ENCODE results near the gene CACNA1I.

CACNA1I gene

DNA sequence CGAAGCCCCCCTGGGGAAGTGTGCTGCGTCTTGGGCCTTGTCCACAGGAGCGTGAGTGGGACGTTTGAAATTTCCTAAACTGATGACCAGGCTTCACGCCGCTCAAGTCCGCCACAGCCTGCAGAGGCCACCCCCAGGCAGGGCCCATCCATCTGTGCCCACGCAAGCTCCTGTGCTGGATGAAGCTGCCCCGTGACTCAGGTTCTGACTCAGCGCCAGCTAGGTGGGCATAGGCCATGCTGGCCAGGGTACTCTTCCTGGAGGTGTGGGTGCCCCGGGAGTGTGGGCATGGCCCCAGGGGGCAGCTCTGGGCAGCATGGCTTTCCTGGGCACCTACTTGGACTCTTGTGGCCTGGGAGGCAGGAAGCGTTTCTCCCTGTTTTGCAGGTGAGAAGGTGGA is 134.8 kb downstream of the CACNA1I start:
- DNase-seq: no peak

GRCh38 chr22:39706376-39707140 is 136.0 kb downstream of the CACNA1I start:
- no peak for DNase-seq

GRCh38 chr22:39707351-39707750 is 136.8 kb downstream of the CACNA1I start:
- DNase-seq: no peak

GRCh38 chr22:39707816-39708215 is 137.3 kb downstream of the CACNA1I start:
- no peak for DNase-seq

GRCh38 chr22:39710380-39711150 is 140.0 kb downstream of the CACNA1I start:
- DNase-seq: no peak

DNA sequence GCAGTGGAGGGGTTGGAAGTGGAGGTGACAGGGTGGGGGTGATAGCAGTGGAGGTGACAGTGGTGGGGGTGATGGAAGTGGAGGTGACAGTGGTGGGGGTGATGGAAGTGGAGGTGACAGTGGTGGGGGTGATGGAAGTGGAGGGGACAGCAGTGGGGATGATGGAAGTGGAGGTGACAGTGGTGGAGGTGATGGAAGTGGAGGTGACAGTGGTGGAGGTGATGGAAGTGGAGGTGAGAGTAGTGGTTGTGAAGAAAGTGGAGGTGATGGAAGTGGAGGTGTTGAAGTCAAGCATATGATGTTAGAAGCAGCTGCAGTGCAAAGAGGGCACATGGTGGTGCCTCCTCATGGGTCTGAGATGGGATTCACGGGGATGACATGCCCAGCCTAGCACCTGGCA is 141.5 kb downstream of the CACNA1I start:
- no peak for DNase-seq

DNA sequence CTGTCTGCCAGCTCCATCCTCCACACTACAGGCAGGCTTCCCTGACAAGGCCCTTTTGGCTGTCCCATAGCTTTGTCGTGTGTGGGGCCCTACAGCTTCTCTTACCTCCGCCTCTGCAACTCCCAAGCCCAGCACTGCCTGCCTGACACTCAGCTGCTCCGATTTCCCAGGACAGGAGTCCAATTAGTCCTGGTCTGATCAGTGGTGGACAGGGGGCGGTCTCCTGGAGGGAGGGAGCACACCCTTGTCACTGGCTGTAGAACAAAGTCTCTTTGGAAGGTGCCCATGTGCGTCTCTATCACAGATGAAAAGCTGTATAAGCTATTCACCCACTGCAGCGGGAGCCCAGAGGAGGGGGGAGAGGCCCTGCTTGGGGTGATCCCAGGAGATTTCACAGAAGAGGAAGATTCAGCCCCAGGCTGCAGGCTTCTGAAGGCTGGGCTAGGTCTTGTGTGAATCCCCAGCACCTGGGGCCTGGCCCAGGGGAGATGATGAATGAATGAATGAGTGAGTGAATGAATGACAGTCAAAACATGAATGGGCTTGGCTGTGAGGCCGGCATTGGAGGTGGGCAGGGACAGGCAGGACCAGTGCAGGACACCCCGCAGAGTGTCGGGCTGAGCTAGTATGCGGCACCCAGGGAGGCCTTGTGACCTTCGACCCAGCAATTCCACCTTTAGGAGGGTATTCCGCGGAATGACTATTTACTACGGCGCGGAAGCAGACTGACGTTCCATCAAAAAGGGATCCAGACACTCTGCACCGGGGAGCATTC is 142.4 kb downstream of the CACNA1I start:
- DNase-seq: no peak

DNA sequence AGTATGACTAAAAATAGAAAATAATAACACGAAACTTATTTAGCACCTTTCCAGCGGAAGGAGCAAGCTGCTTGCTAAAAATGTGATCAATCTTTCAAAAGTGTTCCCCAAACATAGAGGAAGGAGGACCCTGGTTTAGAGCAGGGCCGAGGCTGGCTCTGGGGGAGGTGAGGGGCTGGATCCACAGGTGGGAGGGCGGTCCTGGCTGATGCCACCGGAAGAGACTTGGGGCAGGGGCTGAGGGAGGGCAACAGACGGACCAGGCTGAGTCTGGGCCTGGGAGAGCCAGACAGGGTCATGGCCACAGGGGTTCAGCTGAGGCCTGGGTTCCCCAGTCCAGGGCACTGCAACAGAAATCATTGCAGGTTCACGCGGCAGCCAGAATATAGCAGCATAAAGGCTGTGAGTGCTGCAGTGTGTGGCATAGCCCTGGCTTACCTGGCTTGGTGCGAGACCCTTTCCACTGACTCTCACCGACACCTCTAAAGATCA is 143.3 kb downstream of the CACNA1I start:
- DNase-seq: no peak

DNA sequence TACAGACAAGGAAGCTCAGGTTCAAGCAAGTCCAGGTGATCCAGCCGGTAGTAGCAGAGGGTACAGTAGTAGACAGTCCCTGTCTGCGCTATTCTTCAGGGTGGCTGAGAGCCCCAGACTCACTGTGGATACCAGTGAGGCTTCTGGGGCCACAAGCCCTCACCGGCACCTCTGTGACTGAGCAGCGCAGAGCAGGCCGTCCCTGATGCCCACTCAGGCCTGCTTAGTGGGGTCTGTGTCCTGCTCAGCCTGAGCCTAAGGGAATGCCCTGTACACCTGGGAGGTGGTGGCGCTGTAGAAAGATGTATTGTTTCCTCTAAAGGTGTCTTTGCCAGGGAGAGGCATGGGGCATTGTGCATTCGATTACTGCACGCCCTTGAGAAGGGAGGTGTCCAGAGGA is 143.8 kb downstream of the CACNA1I start:
- no peak for DNase-seq

DNA sequence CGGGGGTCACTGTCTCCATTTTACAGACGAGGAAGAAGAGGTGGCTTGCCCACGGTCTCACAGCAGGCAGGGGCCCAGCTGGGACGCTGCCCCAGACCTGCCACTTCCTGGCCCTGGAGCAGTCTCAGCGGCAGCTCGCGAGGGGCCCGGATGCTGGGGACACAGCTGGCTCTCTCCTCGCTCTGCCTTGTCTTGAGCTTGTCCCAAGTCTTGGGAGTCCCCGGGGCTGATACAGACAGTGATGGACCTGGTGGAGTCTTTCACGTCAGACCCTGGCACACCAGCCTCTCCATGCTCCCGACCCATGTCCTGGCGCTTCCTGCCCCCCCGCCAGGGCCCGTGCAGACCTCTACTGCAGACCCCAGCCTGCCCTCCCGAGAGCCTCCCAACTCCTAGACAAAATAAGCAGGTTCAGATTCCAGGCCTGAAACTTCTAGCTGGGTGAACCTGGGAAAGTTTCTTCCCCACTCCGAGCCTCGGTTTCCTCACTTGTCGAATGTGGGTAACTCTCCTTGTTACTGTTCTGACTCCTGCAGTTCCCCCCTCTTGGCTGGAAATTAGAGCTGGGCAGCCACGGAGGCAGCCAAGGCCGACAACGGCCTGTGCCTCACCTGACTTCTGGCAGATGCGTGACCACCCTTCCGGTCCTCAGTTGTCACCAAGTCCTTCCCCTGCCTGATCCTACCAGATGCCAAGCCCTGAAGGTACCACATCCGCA is 145.4 kb downstream of the CACNA1I start:
- no peak for DNase-seq

DNA sequence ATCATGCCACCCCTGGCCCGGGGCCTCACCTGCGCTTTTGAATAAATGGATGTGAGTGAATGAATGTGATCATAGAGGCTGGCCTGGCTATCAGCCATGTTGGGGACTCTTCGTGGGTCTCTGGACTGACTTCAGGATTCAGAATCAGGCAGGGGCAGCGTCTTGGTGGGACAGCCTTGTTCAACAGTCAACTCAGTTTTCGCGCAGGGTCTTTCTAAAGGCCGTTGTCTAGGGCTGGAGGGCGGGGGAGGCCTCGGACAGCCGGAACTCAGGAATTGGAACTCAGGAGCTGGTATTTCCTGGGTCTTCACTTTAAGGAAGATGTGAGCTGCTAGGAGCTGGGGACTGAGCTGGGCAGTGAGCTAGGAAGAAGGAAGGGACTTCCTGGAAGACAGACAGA is 146.0 kb downstream of the CACNA1I start:
- DNase-seq: no peak

DNA sequence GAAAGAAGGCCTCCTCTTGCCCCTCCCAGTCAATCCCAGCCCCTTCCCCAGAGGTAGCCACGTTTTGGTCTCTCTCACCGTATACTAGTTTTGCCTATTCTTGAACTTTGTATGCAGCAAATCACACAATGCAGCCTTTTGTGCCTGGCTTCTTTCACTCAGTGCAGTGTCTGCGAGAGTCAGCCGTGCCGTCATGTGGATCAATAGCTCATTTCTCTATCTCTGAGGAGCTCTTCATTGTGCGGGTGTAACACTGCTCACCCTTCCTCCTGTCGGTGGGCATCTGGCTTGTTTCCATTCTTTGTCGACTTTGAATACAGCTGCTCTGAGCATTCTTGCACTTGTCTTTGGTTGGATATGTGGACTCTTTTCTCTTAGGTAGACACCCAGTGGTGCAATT is 146.5 kb downstream of the CACNA1I start:
- no peak for DNase-seq

DNA sequence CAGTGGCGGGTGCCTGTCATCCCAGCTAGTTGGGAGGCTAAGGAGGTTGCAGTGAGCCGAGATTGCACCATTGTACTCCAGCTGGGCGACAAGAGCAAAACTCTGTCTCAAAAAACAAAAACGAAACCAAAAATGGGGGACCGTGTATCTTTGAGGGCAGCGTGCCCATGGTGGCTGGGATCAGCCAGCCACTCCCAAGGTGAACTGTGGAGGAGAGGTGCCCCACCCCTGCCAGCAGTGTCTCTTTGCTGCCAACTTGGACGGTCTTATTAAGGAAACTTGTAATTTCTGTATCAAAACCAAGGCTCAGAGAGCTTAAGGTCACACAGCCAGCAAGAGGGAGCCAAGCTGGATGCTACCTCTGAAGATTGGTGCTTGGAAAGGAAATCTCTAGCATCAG is 147.7 kb downstream of the CACNA1I start:
- DNase-seq: no peak

DNA sequence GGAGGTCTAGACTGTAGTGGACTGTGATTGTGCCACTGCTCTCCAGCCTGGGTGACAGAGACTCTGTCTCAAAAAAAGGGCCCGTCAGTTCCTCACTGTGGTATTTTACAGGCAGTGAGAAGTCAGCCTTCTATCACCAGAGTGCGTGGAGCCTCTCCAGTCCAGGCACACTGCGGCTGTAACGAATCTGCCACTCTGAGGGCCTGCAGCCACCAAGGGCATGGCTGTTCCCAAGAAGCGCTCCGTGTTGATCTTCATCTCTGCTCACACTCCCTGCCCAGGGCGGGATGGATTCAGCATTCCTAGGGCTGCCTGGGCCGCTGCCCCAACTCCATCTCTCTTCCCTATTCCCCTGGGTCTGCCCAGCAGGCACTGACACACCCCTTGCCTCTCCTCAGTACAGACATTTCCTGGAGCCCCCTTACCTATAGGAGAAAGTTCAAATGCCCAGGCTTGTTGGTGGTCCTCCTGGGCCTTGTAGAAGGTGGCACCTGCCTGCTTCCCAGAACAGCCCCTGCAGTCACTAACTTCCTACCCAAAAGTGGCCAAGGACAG is 148.4 kb downstream of the CACNA1I start:
- no peak for DNase-seq

DNA sequence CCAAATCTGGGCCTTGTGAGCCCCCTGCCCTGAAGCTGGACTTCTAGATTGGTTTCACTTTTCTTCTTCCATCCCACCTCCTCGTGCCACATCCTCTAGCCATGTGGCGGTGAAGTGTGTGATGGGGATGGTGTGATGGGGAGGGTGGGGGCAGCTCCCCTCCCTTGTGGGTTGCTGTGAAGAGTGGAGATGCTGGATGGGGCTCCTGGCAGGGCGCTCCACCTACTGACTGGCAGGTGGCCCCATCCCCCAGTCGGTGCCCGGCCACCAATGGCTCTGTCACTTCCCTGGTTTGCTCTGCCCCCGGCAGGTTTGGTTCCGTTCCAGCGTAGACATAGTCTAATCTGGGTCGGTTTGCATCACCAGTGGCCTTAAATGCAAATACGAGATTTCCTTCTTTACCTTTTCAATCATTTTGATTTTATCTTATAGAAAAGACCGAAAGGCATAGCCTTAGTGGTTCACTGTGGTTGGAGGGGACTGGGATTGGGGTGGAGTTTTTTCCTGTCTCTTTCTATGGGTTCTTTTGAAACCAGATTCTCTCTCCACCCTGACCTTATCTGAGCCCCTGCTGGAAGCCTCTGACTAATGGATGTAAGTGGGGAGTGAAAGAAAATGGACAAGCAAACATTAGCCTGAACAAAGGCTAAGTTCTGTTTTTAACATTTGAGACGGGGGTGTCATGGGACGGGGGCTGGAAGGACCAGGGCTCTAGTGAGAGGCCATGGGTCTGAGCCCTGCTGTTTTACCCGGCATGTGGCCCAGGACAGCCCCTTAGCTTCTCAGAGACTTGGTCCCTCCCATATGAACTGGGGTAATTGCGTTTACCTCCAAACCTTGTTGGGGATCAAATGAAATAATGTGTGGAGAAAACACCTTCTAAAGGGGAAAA is 149.3 kb downstream of the CACNA1I start:
- DNase-seq: no peak

DNA sequence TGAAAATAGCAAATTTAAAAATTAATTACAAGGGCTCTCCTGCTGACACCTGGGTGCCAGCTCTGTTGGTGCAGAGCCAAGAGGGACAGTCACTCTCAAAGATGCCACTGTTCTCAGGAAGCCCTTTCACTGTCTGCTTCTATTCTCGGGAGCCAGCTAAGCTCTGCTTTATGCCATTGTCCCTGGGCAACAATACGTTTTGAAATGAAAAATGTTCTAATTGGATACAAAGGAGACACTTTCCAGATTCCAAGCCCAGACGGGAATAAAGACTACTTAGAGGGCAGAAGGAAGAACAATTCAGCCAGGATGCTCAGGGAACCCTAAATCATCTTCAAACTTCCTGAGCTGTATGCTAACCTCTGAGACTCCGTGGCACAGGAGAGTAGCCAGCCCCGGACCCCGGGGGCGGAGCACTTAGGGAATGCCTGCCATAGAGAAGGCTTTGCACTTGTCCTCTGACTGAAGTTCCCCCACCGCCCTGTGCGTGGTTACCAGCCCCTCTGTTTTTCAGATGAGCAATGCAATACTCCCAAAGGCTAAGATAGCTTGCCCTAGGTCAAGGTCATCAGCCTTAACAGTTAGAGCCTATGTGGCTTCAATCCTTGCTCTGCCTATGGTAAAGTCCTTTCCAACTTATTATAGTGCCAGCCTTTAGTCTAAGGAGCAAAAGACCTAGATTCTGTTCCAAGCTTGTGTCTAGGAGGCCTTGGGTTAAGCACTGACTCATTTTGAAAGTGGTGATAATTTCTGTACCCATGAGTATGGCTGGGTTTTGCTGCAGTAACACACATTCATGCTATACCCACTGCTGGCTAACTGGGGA is 150.9 kb downstream of the CACNA1I start:
- no peak for DNase-seq

- no peak for DNase-seq
Measured at GRCh38 chr22:39722032-39722325, 151.4 kb downstream of the CACNA1I start.

DNA sequence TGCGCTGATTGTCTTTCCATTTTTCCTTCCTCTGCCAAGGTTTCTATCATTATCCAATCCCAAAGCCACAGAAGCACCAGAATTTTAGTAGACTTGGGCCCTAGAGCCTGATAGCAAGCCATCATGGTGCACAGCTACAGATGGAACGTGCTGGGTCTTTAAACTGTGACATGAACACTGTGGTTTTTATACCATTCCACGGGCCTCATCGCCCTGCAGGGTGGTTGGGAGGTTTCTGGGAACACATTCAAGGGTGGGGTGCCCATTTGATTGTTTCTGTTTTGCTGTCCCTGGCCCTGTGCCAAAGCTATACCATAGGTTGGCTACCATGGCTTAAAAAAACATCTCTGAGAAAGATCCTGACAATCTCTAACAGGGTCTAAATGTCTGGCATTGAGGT is 151.9 kb downstream of the CACNA1I start:
- no peak for DNase-seq

DNA sequence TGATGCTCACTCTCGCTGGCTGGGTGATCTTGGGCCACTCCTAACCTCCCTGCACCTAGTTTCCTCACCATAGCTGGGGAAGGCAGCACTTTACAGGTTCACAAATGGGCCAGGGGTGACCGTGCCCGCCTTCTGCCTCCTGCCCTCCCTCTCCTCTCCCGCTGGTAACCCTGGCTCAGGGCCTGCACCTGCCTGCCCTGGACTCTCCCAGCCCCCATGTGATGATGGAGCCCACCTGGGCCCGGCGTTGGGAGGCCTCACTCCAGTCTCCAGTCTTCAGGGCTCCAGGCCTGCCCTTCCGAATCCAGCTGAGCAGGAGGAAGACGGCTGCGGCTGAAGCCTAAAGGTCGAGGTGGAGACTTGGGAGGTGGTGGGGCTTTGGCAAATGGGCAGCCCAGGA is 152.9 kb downstream of the CACNA1I start:
- DNase-seq: no peak

DNA sequence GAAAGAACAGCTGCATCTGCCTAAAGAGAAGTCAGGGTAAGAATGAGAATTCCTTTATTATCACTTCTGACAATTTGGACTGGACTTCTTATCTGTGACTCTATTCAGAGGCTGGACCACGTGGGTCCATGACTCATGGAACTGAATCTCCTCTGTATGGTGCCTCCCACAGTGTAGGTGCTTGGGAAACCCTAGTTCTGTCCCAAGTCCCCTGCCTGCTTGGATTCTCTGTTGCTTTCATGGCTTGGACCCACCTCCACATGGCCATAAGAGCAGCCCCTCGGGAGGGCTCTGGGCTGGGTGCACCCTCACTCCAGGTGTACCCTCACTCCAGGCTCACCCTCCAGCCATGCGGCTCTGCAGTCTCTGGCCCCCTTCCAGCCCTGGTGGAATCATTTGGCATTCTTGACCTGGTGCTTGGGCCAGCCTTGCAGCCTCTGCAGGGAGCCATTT is 153.4 kb downstream of the CACNA1I start:
- no peak for DNase-seq

DNA sequence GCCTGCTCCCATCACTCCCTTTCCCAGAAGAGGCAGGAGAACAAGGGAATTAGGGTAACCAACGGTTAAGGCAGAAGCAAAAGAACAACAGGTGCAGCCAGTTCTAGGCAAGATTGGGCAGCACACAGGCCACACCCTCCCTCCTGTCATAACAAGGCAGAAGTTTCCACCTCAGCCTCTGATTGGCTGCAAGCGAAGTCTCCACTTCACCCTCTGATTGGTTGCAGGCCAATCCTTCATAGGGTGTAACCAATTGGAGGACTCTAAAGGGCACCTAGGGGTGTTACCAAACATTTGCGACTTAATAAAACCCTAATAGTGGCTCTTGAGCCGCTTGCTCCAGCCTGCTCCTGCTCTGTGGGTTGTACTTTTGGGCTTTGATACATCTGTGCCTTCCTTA is 153.8 kb downstream of the CACNA1I start:
- no peak for DNase-seq

Measured in NCI-H1930 (cell line).